GM18505 (cell line): Measurements from ENCODE around the gene PHAF1.
"Not testable (repeated sequence)": the region's sequence is repeated elsewhere in the genome, so short reads cannot be mapped to it uniquely, and the experiment has no call there.

Source experiments
- ATAC-seq: cut with Tn5 transposase; IDR thresholded peaks from one replicate; pipeline ENCODE4 v1.9.1; 2021; ENCODE audit not compliant: unreplicated experiment
- POLR2A ChIP-seq: IDR thresholded peaks from 4 replicates; pipeline ENCODE4 v1.6.1; 2011; ENCODE audit warnings: borderline replicate concordance; ENCODE audit not compliant: insufficient read depth, insufficient read length; ENCODE audit errors: extremely low read depth

Gene PHAF1

DNA sequence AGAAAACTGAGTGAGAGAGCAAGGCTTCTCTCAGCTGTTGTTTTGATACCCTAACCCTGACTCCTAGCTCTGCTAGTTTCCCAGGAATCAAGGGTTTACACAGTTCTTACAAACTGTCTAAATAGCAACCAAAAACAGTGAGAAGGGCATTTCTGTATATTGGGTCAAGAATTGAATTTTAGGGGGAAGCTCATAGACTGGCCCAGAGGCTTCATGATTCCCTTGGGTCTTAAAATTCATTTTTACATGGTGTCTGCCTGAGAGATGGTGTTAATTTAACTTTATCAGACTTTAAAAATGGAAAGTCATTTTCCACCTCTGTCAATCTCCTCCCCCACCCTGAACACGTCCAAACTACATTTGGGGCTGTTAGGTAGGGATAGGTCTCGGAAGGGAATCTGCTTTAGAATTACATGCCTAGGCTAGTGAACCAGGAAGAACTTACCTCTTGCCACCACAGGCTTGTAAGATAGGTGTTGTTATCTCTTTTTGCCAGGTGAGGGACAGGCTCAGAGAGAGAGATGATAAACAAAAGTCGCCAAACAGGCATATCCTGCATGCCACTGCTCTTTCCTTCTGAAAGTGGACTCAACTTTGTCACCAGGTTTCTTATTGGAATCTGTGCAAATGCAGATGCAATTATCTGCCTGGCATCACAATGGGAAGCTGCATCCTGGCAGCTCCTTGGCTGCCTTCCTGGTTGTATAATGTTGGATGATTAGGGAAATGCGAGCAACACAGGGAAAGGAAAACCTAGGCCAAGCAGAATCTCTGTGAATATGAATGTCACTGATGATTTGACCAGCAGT lies 3.1 kb downstream of the PHAF1 start:
- no peak for ATAC-seq
- no peak for TF ChIP-seq POLR2A

DNA sequence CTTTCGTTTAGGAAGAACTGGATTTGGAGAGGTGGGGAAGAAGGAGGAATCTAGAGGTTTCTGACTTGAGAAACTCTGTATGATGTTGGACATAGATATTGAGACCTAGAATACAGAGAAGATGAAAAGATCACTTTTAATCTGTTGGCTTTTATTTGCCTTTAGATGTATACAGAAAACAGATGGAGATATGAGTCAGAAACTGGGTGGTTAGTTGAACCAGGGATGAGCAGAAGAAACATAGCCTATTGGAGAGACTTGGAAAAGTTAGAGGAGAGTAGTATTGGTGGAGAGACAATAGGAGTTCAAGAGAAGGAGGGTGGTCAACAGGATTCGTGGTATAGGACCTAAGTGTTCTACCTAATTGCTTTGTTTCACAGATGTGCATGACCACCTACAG lies 5.1 kb downstream of the PHAF1 start:
- no peak for TF ChIP-seq POLR2A
- ATAC-seq = no peak

DNA sequence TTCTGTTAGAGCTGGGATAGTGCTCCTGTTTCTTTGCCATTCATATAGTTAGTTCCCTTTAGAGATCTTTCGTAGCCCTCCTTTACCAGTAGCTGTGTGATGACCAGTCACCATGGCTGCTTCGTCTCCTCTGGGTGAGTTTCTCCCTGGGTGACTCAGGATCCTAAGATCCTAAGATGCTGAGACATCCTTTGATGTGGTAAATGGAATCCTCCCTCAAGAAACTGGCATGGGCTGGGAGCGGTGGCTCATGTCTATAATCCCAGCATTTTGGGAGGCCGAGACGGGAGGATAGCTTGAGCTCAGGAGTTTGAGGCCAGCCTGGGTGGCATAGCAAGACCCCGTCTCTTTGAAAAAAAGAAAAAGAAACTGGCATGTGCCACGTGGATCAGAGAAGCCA lies 5.9 kb downstream of the PHAF1 start:
- no peak for TF ChIP-seq POLR2A
- ATAC-seq = no peak

DNA sequence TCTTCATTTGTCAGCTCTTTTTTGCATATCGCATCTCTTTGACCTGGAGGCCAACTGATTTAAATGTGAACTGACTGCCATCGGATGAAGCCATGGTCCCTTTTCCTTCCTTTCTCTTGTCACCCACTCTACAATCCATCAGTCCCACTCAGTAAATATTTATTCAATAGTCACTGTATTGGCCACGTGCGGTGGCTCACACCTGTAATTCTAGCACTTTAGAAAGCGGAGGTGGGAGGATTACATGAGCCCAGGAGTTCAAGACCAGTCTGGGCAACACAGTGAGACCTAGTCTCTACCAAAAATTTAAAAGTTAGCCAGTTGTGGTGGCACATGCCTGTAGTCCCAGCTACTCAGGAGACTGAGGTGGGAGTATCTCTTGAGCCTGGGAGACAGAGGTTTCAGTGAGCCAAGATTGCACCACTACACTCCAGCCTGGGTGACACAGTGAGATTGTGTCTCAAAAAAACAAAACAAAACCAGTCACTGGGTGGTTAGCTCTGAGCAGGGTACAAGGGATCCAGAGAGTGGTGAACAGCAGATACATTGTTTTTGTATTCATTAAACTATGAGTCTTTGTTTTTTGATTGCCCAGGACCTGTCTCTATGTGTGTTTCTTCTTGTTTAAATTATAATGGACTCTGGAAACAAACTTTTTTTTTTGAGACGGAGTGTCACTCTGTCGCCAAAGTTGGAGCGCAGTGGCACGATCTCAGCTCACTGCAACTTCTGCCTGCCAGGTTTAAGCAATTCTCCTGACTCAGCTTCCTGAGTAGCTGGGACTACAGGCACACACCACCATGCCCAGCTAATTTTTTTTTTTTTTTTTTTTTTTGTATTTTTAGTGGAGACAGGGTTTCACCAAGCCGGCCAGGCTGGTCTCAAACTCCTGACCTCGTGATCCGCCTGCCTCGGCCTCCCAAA lies 6.9 kb downstream of the PHAF1 start:
- no peak for TF ChIP-seq POLR2A
- ATAC-seq = no peak

DNA sequence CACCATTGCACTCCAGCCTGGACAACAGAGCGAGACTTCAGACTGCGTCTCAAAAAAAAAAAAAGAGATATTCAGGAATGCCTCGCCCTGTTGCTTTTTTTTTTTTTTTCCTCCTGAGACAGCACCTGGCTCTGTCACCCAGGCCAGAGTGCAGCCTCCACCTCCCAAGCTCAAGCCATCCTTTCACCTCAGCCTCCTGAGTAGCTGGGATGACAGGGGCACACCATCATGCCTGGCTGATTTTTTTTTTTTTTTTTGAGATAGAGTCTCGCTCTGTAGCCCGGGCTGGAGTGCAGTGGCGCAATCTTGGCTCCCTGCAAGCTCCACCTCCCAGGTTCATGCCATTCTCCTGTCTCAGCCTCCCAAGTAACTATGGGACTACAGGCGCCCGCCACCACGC lies 8.0 kb downstream of the PHAF1 start:
- ATAC-seq = no peak
- TF ChIP-seq POLR2A = no peak

DNA sequence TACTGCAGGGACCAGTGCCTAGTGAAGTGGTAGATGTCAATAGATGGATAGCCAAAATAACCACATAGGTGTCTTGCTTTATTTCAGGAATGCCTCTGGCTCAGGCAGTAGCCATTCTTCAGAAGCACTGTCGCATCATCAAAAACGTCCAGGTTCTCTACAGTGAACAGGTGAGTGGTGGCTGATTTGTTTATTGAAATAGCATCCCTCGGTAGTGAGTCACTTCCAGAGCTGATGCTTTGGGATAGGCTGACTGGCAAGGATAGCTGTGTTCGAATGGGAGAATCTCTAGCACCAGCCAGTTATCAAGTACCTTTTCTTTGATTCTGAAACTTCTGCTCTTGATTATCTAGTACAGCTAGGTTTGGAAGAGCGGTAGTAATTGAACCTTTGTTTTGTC lies 10.3 kb downstream of the PHAF1 start:
- no peak for ATAC-seq
- no peak for TF ChIP-seq POLR2A

DNA sequence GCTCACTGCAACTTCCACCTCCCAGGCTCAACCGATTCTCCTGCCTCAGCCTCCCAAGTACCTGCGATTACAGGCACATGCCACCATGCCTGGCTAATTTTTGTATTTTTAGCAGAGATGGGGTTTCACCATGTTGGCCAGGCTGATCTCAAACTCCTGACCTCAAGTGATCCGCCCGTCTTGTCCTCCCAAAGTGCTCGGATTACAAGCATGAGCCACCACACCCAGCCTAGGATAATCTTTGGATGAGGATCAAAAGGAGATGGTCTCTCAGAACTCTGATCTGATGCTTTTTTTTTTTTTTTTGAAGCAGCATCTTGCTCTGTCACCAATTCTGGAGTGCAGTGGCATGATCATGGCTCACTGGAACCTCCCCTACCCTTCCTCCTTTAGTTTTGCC lies 13.1 kb downstream of the PHAF1 start:
- ATAC-seq = not testable (repeated sequence)

DNA sequence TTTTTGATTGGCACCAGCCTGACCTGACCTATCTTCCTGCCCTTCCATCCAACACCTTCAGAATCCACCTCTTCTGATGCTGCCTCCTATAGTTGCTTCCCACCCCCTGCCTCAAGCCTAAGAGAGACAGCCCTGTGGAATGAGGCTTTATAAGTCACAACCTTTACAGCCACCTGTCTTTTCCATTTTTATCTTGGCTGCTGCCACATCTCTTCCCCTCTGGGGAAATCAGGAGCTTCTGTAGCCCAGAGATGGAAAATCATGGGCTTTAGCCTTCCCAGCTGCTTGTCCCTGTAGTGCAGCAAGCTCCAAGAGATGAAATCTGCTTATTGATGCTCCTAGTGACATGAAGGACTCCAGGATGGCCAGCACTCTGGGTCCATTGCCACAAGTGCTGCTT lies 18.7 kb downstream of the PHAF1 start:
- TF ChIP-seq POLR2A = no peak
- ATAC-seq = no peak

DNA sequence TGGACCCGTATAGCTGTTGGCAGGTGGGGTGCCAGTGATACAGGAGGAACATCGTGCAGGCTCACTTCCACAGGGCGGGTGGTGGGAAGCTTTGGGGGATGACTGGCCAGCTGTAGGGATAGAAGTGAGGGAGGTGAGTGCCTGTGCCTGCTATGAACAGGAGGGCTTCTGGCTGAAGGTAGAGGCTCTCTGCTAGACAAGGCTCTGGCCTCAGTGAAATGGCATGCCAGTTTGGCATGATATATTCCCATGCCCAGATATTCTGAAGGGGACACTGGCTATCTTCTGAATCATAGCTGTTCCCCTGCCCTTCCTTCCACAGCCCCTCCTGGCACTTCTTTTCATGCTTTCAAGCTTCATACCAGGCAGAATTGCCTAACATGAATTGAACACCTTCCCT lies 19.1 kb downstream of the PHAF1 start:
- ATAC-seq = no peak

DNA sequence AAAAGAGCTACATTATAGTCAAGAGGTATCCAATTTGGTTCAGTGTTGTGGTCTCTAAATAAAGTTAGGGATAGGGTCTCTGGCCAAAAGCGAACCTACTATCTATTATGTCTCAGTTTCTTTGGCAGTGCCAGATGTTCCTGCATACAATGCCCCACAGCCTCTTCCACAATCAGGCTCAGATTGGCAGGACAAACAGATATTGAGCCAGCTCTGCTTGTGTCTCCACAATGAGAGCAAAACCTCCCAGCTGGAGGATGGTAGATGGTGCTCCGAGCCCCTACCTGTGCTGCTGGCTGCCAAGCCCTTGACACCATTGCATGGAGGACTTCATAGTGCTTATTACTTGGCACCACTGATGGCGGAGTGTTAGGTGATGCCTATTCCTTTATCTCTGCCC lies 19.7 kb downstream of the PHAF1 start:
- ATAC-seq = no peak
- TF ChIP-seq POLR2A = no peak

More for the DNA sequence above, 19.1 kb downstream of the PHAF1 start:
- TF ChIP-seq POLR2A = no peak

DNA sequence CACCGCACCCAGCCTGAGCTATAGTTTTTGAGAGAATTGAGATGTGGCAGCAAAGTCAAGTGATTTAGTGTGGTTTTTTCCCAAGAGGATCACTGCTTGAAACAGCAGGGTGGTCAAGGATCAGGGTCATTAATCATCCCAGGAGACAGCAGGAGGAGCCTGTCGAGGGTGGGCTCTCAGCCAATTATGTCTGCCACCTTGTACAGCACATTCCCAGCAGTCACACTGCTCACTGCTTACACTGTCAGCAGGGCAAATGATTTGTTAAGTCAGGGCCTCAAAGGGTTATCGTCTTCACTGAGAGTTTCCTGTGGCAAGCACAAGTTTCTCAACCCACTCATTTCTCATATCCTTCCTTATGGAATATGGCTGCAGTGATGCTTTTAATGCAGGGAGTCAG lies 27.9 kb downstream of the PHAF1 start:
- no peak for ATAC-seq
- TF ChIP-seq POLR2A = no peak

DNA sequence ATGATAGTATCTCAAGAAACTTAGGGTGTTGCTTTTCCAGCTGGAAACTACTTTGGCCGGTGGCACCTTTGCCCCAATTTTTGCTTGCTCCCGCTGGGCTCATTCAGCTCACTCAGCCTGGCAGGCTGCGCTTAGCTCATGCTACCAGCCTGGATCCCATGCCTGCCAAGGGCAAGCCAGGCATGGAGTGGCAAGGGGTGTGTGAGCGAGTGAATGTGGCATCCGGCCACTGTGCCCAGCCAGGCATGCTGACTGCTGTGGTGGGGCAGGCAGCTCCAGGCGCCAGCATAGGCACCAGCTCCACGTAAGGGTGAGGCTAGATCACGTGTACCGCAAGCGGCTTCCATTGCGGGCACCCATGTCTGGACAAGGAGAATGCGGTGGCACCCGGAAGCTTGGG lies 31.6 kb downstream of the PHAF1 start:
- ATAC-seq = no peak
- TF ChIP-seq POLR2A = no peak

DNA sequence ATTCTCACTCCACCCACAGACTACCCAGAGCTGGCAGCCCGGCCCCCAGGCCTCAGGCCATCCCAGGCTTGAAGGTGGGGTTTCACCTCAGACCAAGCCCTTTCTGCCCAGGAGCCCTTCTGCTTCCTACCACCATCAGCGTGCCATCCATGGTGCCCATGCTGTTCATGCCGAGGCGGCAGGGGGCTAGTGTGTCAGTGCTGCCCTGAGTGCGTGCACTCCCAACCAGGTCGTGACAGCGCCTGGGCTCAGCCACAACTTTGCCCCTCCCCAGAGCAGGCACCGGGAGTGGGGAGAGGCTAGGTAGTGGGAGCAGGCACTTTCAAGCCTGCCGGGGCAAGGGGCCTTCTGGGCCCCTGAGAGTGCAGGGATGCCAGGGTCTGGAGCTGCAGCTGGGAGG lies 32.6 kb downstream of the PHAF1 start:
- ATAC-seq = no peak

DNA sequence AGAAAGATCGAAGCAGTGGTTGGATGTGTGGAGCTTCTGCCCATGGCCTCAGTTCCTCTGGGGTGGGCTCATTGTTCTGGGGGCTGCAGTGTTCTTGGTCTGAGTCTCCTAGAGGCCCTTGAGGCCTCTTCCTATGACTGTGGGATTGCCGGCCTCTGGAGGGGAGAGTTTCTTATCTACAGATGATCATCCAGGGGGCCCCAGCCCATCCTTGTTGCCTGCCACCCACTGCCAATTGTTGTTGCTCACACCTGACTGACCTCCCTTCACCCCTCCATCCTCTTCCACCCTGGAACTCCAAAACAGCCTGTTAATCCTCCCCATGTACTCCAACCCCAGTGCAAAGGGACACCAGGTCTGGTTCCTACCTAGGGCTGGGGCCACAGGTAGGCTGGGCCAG lies 35.2 kb downstream of the PHAF1 start:
- no peak for ATAC-seq
- no peak for TF ChIP-seq POLR2A

More for the DNA sequence above, 32.6 kb downstream of the PHAF1 start:
- TF ChIP-seq POLR2A = no peak
